Stimulated activated CD8-positive, alpha-beta memory T cell treated with anti-CD3 and anti-CD28 coated beads, Interleukin-7, amount 100 ng/mL, for 4 hours (primary cell): ENCODE results near the gene GNB1L.

ENCODE experiments used
- DNase-seq, 2 donors: peaks; one replicate each; pipeline ENCODE4 v3.0.0-alpha.2; 2020; ENCODE audit warnings: low read depth in 2 of 2

GNB1L gene

GRCh38 chr22:19735665-19736510 lies 118.8 kb downstream of the GNB1L start:
- DNase-seq = no peak

GRCh38 chr22:19734837-19735382 lies 119.8 kb downstream of the GNB1L start:
- DNase-seq = no peak

DNA sequence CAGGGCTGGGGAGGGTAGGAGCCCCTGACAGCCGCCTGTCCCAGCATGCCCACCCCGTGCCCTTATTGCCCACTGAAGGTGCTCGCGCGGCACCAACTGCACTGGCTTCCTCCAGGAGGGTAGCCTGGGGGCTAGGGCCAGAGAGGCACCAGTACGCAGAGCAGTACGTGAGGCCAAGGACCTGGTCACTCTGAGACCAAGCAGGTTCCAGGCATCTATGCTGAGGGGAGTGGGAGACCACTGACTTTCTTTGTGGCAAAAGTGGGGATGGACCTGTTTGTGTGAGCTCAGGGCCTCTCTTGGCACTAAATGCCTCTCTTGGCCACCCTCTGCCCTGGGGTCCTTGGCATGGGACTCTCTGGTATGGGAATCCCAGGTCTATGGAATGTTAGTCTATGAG lies 120.5 kb downstream of the GNB1L start:
- no peak for DNase-seq

- no peak for DNase-seq
Measured at GRCh38 chr22:19733755-19734154, 120.9 kb downstream of the GNB1L start.
